IPS-NIHi11 (cell line): ENCODE results near the gene TBC1D22A.

Experiments
- DNase-seq: peaks from one replicate; pipeline ENCODE4 v3.0.0; 2012; ENCODE audit warnings: mixed read lengths, low spot score

The TBC1D22A gene

DNA sequence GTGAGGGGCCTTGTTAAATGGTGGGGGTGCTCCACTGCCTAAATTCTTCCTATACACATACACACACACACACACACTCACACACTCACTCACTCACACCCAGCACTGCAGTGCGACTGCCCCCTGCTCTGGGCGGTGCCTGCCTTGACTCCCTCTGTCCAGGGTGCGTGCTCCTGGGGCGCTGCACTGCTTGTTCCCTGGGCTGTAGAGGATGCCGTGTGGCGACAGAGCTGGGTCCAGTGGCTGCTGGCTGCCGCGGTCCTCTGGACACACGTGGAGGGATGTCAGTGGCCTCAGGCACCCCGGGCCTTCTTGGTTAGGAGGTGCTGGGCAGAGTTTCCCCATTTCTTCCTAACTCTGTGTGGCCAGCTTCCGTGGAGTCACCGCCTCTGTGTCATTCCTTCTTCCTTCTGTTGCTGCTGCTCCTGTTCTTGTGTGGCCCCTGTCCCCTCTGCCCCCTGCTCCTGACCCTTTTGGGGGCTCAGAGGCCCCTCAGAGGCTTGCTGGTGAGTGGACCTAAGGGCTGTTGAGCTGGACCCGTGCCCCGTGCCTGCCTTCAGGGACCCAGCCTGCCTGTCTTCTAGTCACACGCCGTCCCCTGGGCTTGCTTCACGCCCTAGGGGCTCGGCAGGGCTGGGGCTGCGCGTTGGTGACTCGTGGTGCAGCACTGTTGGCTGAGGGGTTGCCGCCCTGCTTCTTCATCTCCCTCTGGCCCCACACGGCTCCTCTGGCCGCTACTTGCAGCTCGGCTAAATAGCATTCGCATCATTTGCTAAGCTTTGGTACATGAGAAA lies 147.0 kb downstream of the TBC1D22A start:
- DNase-seq: no peak

DNA sequence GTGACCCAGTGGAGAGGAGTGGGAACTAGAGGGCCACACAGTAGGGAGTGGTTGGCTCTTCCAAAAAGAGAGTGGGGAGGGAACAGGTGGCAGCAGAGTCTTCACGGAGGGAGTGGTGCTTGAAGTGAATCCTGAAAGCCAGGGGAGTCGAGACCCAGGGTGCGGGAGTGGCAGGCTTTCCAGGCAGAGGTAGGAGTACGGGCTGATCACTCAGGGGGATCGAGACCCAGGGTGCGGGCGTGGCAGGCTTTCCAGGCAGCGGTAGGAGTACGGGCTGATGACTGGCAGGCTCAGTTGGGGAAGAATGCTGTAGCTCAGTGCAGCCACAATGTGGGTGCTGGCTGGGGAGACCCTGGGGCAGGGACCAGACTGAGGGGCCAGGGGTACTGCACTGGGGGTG lies 148.2 kb downstream of the TBC1D22A start:
- no peak for DNase-seq

DNA sequence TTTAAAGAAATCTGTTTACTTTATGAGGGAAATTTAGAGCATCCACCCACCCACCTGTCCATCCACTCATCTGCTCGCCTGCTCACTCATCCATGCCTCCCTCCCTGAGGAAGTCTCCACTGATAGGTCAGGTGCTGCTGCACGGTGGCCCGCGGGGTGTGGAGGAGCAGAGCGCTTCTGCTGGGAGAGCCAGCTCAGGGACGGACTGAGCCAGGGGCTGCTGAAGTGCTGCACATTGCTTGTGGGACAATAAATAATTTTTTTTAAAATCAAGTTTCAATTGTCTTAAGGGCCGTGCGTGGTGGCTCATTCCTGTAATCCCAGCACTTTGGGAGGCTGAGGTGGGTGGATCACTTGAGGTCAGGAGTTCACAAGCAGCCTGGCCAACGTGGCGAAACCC lies 148.9 kb downstream of the TBC1D22A start:
- DNase-seq: no peak

DNA sequence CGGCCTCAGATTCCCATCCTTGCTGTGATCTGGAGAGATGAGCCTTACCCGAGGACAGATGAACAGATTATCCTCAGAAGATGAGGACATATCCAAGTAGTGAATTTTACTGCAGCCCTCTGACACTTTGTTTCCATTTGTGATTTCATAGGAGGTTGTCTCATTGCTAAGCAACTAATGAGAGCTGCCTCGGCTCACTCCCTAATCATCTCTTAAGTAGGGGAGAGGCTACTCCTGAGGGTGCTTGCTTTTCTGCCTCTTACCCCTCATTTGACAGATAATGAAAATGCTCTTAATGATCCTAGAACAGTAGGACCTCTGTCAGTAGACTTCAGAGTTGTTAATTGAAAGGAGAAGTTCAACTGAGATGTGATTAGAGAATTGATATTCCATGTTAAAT lies 150.9 kb downstream of the TBC1D22A start:
- DNase-seq: no peak

DNA sequence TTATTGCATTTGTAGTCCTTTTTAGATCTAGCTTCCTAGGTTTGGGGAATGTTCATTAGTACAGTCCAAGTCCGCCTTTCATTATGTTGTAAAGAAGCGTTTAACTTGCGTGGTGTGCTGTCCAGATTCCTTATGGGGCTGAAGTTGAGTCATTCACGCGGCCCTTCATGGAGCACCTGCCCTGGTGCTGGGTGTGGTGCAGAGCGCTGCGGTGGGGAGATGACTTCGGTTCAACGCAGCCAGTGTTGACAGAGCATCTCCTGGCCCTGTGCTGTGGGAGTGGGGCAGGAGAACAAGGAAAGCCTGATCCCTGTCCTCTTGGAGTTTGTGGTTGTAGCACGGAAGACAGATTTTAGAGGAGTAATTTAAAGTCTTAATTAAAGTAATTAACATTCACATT lies 152.0 kb downstream of the TBC1D22A start:
- DNase-seq: no peak

DNA sequence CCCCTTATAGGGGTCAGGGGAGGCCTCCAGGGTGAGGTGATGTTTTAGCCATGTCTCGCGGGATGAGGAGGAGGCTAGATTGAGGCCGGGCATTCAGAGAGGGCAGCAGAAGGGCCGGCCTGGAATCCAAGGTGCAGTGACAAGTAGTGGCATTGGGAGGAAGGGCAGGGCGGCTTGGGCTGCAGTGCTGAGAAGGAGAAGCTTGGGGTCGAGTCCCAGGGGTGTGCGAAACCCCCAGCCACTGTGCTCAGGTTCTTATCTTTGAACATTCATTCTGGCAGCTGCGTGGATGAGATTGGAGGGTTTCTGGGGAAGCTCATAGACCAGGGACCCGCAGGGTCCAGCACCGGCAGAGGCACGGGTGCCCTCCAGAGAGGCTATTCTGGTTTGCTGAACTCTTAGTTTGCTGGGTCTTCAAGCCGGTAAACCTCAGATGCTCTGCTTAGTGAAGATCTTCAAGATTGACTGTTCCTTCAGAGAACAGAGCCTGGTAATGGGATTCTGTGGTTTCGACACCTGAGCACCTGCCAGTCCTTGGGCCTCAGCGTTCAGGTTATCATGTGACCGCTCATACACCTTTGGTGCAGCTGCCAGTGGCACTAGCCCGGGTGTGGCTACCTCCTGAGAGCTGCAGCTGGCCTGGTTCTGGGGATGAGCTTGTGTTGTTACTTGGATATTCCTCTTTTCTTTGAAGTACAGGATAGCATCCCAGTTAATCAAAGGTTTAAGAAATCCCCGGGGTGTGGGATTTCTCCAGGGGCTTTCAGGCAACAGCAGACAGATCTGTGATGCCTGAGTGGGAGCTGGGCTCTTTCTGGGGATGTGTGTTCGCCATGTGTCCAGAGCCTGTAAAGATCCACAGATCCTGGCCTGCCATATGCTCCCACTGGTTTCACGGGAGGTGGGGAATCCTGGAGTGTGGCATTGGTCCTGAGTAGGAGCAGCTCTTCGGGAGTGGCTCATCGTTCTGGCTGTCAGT lies 152.8 kb downstream of the TBC1D22A start:
- no peak for DNase-seq

DNA sequence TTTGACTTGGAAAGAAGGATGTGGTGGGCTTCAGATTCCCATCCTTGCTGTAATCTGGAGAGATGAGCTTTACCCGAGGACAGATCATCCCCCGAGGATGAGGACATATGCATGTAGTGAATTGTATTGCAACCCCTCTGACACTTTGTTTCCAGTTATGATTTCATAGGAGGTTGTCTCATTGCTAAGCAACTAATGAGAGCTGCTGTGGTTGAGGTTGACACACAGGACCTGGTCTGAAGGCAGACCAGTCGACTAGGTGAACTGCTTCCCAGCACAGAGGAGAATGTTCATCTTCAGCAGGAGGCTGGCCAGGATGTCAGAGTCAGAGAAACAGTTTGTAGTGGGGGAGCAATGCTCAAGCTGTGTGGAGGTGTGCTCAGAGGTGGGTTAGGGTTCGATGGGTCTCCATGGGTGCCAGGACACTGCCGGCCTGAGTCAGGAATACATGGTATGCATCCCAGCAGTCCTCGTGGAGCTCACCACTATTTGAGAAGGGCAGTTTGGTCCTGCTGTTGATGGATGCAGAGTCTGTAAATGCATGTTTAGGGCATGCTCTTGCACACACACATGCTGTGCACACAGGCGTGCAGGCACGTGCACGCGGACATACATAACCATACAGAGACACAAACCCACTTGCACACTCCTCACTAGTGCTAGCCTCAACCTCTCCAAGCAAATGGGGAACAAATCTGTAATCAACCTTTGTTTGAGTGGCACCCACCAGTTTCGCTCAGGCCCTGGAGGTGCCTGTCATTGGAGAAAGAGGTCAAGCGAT lies 153.7 kb downstream of the TBC1D22A start:
- DNase-seq: no peak

DNA sequence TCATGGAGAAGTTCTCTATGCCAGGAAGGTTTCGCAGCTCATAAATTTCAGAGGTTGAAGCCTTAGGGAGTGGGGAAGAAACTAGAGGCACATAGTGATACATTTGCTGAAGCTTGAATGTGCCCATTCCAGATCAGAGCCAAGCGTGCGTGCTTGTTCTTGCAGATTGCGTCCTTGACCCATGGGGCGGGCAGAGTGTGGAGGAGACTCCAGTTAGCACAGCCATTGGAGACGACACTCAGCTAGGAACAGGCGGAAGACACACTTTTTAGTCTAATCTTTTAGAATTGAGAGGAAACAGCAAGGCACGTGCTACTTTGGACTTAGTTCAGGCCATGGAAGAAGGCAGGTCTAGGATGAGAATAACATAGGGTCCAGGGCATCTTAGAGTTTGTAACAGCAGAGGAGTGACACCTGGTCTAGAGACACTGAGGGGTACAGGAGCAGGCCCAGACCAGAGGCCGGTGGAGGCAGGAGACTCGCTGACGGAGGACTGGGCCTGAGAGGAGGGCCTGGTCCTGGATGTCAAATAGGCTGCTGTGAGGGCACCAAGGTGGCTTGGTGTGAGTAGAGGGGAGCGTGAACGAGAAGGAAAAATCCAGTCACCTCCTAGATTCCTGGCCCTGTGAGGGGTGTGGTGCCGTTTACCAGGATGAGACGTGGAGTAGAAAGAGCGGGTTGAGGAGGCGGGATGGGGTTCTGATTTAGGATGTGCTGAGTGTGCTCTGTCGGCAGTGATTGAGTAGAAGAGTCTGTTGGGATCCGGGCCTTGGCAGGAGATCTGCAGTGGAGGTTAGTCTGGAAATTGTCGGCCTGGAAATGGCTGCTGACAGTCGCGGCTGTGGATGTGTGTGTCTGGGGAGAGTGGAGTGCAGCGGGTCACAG lies 154.7 kb downstream of the TBC1D22A start:
- DNase-seq: no peak

DNA sequence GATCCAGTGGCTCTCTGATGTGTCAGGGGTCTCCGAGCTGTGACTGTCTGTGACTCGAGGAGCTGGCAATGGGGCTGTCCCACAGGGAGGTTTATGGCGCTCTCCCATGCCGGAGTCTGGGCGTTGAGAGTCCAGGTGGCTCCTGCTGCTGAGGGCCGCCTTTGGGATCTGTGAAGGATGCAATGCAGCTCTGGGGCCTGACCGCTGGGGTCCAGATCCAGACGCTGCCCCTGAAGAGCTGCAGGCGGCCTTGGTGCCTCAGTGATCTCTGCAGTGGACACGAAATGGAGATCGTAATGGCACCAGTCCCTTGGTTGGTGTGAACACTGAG lies 155.3 kb downstream of the TBC1D22A start:
- DNase-seq: no peak

DNA sequence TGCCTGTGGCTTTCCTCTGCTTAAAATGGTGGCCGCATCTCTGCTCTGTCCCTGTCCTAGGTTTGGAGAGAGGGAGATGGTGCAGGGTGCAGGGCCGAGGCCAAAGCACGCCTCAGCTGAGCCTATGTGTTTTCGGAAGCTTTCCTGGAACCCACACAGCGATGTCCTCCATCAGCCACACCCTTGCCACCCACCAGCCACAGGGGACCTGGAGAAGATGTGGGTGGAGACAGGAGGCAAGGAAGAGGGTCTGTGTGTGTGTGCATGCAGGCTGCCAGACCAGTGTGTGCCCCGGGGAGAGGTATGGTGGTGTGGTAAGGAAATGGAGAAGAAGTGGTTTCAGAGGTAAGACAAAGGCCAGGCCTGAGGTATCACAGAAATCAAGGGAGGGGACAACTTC lies 155.7 kb downstream of the TBC1D22A start:
- no peak for DNase-seq

DNA sequence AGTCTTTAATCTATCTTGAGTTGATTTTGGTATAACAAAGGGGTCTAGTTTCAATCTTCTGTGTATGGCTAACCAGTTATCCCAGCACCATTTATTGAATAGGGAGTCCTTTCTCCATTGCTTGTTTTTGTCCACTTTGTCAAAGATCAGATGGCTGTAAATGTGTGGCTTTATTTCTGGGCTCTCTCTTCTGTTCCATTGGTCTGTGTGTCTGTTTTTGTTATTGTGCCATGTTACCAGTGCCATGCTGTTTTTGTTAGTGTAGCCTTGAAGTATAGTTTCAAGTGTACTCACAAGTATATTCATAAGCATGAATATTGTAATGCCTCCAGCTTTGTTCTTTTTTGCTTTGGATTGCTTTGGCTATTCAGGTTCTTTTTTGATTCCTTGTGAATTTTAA lies 159.6 kb downstream of the TBC1D22A start:
- DNase-seq: no peak

DNA sequence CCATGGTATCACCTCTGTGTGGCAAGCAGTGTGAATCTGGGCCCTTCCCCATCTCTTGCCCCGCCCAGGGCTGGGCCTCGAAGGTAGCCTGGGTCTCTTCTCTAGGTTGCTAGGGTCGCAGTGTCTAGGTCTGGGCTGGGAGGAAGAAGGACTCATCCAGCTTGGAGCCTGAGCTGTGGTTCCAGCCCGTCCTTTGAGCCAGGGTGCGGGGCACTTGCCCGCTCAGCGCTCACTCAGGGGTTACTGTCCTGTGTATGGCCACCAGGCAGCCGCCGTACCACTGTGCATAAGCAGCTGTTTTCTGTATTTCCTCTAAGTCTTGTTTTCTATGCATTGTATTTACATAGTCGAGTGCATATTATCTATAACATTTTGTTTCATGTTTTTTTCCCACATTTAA lies 160.9 kb downstream of the TBC1D22A start:
- no peak for DNase-seq

DNA sequence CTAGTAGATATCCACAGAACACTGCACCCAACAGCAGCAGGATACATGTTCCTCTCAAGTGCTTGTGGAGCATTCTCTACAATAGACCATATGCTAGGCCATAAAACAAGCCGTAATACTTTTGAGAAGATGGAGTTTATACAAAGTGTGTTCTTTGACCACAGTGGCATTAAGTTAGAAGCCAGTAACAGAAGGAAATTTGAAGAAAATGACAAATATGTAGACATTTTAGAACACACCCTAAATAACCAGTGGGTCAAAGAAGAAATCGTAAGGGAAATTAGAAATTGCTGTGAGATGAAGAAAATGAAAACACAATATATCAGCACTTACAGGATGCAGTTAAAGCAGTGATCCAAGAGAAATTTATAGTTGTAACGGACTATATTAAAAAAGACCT lies 163.4 kb downstream of the TBC1D22A start:
- DNase-seq: no peak

DNA sequence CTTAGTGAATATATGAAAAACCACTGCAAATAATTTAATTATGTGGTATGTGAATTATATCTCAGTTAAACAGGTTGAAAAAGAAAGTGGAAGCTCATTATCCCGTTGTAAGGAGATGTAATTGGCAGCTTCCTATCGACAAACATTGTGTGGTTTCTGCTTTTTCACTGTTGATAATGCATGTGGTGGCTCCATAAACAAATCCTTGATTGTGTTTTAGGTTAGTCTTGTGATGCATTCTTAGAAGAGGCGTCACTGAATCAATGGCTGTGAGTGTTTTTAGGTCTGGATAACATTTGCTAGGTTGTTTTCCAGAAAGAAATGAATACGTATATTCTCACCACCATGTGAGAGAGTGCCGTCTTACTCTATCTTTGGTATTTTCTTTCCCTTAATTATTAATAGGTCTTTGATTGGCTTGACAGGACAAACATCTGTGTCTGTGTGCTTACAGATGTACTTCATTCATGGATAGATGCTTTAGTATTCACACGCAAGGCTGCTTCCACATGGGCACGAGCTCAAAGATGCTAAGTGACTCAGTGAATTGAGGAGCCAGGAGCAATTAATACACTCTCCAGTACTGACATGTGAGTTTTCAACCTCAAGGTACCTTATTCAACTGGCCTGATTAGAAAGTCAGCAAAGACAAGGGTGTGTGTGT lies 166.7 kb downstream of the TBC1D22A start:
- DNase-seq: no peak

DNA sequence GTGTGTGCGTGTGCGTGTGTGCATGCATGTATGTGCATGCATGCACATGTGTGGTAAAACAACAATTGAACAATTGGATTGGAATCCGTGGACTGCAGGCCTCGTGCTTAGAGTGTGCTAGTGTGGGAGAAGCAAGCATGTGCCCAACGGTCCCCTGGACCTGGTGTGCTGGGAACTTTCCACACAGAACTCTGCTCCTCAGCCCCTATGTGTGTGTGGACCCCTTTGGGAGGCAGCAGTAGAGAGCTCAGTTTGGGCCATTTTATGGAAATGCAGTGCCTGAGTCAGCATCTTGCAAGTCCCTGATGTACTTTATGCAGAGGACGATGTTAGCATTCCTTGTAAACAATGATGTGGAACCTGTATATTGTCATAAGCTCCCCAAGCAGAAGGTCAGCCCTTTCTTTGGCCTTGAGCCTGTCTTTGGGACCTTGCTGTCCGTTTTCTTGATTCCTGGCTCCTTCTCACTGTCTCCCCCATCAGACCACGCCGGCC lies 167.3 kb downstream of the TBC1D22A start:
- no peak for DNase-seq

DNA sequence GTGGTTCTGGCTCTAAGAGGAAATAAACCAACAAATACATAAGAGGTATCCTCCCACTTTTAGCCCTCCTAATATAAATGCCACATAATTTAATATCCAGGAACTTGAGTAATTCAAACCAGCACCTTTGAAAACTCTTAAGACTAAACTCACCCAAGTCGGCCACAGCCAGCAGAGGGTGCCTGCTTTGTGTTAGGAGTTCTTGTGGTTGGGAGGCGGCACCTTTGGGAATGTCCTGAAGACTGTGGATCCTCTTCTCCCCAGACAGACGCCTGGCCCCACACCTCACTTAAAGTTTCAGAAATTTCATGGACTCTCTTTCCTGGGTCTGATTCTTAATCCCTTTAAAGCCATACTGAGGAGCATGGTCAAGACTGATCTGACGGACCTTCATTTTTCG lies 169.0 kb downstream of the TBC1D22A start:
- DNase-seq: no peak

DNA sequence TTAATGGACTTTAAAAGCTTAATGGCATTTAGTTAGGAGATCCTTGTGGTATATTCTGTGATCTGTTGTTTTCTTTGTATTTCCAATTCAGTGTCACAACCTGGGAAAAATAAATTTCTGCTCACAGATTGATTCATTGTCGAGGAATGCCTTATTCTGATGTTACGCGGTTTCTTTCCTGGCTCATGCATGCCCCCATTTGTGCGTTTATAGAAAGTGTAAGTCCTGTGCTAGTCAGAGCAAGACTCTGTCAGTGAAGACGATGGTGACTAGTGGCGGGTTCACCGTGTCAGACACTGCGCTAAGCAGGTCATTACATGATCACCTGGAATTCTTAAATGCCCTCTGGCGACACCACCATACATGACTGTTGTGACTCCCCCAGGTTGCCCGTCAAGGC lies 169.4 kb downstream of the TBC1D22A start:
- DNase-seq: no peak

DNA sequence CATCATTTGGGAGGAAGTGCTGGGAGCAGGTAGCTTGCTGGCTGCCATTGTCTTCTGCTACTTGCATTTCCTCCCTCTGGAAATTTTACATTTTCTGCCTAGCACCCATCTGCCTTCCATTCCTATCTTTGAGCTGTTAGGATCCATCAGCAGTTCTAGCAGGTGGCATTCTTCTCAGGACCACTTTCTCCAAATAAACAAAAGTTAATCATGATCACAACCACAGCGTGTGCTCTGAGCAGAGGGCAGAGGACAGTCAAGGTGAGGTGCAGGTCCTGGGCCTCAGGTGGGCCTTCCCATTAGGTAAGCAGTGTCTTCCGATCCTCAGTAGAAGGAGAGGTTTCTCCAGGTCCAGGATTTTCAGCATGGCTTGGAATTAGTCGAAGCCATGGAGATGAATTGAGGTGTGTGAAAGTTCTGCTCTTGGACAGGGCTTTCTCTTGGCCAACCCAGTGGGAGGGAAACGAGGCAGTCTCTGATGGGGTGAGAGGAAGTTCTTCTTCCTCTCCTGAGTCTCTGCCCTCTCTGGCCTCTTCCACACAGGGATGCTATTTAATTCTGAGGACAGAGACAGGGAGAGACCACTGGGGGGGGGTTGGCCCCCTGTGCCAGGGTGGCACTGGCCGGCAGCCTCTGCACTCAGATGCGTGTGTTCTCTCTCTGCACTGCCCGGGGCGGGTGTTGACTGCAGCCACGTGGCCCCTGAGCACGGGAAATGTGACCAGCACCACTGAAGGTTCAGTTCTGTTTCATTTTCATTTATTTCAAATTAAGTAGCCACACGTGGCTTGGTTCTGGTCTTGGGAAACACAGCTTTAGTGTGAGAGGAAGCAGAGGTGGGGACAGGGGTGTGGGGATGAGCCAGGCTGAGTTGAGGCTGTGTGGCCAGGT lies 170.8 kb downstream of the TBC1D22A start:
- DNase-seq: no peak

DNA sequence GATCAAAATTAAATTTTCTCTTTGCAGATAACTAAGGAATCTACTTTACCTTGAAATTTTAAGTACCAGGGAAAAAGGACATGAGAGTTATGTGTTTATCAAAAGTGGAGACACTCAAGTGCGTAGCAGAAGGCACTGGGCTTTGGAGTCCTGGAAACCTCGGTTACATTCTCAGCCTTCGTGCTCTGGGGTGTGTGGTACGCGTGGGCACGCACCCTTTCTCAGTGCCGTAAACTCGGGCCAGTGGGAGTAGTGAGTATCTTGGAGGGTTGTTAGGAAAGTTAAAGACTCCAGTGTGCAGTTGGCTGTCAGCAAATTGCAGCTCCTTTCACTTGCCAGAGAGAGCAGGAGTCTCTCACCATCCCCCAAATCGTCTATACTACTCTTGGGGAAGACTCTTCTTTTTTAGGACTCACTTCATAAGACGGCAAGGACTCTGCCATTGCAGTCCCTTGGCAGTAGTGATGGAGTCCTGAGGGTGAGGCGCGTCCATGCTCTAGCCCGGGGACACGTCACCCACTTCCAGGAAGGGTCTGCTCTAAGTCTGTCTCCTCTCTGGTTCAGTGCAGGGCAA lies 171.8 kb downstream of the TBC1D22A start:
- DNase-seq: no peak
